K562 (cell line): Measurements from ENCODE around the gene DHRS4L2. TPM values are rescaled to one million over a fixed set of nuclear protein-coding genes. Genes with fewer than 3 reads are reported as not detected.

Source experiments
- ARID3A ChIP-seq: IDR thresholded peaks from 2 replicates; pipeline ENCODE4 v1.6.1; 2012; ENCODE audit warnings: low read depth, low read length, improper control_type of control experiment, borderline replicate concordance
- CHD2 ChIP-seq: IDR thresholded peaks from 2 replicates; pipeline ENCODE4 v1.6.1; 2011; ENCODE audit warnings: low read depth, low read length
- HNRNPL ChIP-seq: fragments of 200-400 bp; formaldehyde crosslinking; IDR thresholded peaks from 2 replicates; pipeline ENCODE4 v1.6.1; 2017; ENCODE audit warnings: low read depth, mild to moderate bottlenecking, low read length
- L3MBTL2 ChIP-seq: fragments of 450-650 bp; IDR thresholded peaks from 2 replicates; pipeline ENCODE4 v1.6.1; 2016; ENCODE audit warnings: mild to moderate bottlenecking, moderate library complexity
- POLR2A ChIP-seq: fragments of 450-650 bp; conservative IDR thresholded peaks from 2 replicates; pipeline ENCODE4 v1.6.1; 2016
- POLR2G ChIP-seq: fragments of 200-400 bp; formaldehyde crosslinking; IDR thresholded peaks from 2 replicates; pipeline ENCODE4 v1.6.1; 2017; ENCODE audit warnings: low read depth, mild to moderate bottlenecking, antibody characterized with exemption, low read length, moderate library complexity
- RBFOX2 ChIP-seq: fragments of 200-400 bp; formaldehyde crosslinking; IDR thresholded peaks from 2 replicates; pipeline ENCODE4 v1.6.1; 2017; ENCODE audit warnings: low read depth, mild to moderate bottlenecking, low read length, moderate library complexity
- TEAD1 ChIP-seq, 2 experiments: fragments of 450-650 bp in 1 of 2; sonication (generic) in 1 of 2; formaldehyde crosslinking; IDR thresholded peaks; 2 replicates each; pipeline versions ENCODE4 v1.4.0 to v1.8.0; 2020 to 2022; ENCODE audit warnings: mild to moderate bottlenecking in 2 of 2, missing genetic modification reagents in 1 of 2
- ZNF318 ChIP-seq, 2 experiments: fragments of 450-650 bp; IDR thresholded peaks; 2 replicates each; pipeline ENCODE4 v1.6.1; 2016; ENCODE audit warnings: mild to moderate bottlenecking in 2 of 2, borderline replicate concordance in 1 of 2, low read depth in 1 of 2, moderate library complexity in 1 of 2
- polyA plus RNA-seq, 8 experiments: library from polyadenylated mRNA; depleted of rRNA in 4 of 8; stranded (reverse) in 5 of 8; unstranded in 3 of 8; fragments of >200 nt; fragmentation: Nextera tagmentation in 2 of 8; fragmentation: Illumina TruSeq in 1 of 8; extraction: Ambion mirVana in 2 of 8; extraction: Trizol in 1 of 8; gene quantifications; 2 replicates each; pipeline versions ENCODE4 v1.2.1 to v1.2.3, GENCODE V29; 2011 to 2014; ENCODE audit warnings: inconsistent platforms in 1 of 8, missing spikeins in 1 of 8
- total RNA-seq, 7 experiments: library from RNA; depleted of rRNA in 6 of 7; stranded (reverse); fragments of >200 nt in 6 of 7; fragmentation: Illumina TruSeq in 2 of 7; extraction: Trizol in 2 of 7; gene quantifications; 2 replicates each; pipeline versions ENCODE4 v1.2.1 to v1.2.3, GENCODE V29; 2011 to 2021; ENCODE audit warnings: low replicate concordance in 1 of 7
- TF ChIP-seq, protein P1 (sequence below): fragments of 450-650 bp; formaldehyde crosslinking; IDR thresholded peaks from 2 replicates; pipeline ENCODE4 v1.4.0; 2020; ENCODE audit warnings: mild to moderate bottlenecking, moderate library complexity

DHRS4L2 gene
- total and polyA plus RNA-seq, 9 of the 15 experiments (the other 6 are each of a cell fraction or from before 2014, with no cell fraction given) = 2.3 to 13.7 (median 8.1) TPM

DNA sequence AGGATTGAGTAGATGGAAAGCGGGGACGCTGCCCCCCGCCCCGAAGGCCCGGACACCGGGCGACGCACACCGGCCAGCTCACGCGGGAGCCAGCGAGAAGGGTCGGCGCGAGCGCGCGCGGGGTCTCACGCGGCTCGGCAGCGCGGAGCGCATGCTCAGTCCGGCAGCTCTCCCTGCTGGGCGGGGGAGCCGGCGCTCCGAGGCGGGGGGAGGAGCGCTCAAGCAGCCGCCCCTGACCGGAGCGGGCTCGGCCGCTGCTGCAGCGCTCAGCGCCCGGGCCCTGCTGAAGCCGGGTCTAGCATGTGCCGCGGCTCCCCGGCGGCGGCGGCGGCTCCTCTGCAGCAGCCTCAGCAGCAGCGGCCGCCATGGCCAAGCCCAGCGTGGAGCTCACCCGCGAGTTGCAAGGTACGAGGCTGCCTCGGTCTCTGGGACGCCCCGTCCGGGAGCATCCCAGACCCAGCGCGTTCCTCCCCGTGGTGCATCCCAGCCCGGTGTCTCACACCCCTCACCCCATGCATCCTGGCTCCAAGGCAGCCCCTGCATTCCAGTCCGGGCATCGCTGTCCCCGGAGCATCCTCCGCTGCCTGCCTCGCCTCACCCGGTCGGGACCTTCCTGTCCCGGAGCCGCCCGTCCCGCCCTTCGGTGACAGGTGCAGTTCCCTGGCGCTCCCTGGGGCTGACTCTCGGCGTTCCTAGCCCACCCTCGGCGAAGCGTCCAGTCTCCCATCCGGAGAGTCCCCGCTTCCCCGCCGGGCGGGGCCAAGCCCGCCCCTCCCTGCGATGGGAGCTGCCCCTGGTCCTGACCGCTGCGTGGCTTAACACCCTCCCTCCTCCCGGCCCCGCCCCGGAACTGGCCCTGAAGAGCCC, 63.3 kb downstream of the DHRS4L2 start, which contains the start of gene CARMIL3 (continued):
- 0 out of 2 replicates have a peak, but pooled peaks have one; percentile 25 for TF ChIP-seq CHD2
- TF ChIP-seq, protein P1, sequence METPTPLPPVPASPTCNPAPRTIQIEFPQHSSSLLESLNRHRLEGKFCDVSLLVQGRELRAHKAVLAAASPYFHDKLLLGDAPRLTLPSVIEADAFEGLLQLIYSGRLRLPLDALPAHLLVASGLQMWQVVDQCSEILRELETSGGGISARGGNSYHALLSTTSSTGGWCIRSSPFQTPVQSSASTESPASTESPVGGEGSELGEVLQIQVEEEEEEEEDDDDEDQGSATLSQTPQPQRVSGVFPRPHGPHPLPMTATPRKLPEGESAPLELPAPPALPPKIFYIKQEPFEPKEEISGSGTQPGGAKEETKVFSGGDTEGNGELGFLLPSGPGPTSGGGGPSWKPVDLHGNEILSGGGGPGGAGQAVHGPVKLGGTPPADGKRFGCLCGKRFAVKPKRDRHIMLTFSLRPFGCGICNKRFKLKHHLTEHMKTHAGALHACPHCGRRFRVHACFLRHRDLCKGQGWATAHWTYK (CRISPR knock-in tag) = no peak
- TF ChIP-seq ZNF318 (IDR thresholded peaks at IDR 0.05; ENCODE audit: borderline replicate concordance in 1 of 2, low read depth in 1 of 2) = no peak
- no peak for TF ChIP-seq ARID3A
- no peak for TF ChIP-seq HNRNPL
- peak; percentile 61 for TF ChIP-seq L3MBTL2
- TF ChIP-seq TEAD1 (CRISPR knock-in tag; IDR thresholded peaks at IDR 0.05) = 0 out of 4 replicates have a peak, but pooled peaks of 1 of the 2 experiments have one; percentile 13
- TF ChIP-seq POLR2A = 0 out of 2 replicates have a peak, but pooled peaks have one; percentile 37
- peak; percentile 63 for TF ChIP-seq RBFOX2
- peak; percentile 67 for TF ChIP-seq POLR2G
